Mesenchymal stem cell (in vitro differentiated cells and primary cell): ENCODE results near the gene PITPNM3.

Source experiments
- DNase-seq: peaks from one replicate; pipeline ENCODE4 v3.0.0-alpha.2; 2013
- H2AFZ ChIP-seq: one replicate; pipeline ENCODE4 v1.6.1; 2013; ENCODE audit warnings: low read depth, mild to moderate bottlenecking, control low read depth, inconsistent platforms, low read length, moderate library complexity
- H2AK5ac ChIP-seq: 2 replicates; pipeline ENCODE4 v1.6.1; 2013; ENCODE audit warnings: low read length, moderate library complexity, mild to moderate bottlenecking, inconsistent platforms; ENCODE audit not compliant: severe bottlenecking
- H2BK120ac ChIP-seq: one replicate; pipeline ENCODE4 v1.6.1; 2013; ENCODE audit warnings: low read depth, mild to moderate bottlenecking, inconsistent platforms, low read length, moderate library complexity
- H2BK12ac ChIP-seq, 2 experiments: one replicate each; pipeline ENCODE4 v1.6.1; 2013; ENCODE audit warnings: inconsistent platforms in 2 of 2, low read length in 2 of 2, mild to moderate bottlenecking in 2 of 2, moderate library complexity in 2 of 2, control low read depth in 1 of 2
- H2BK15ac ChIP-seq: one replicate; pipeline ENCODE4 v1.6.1; 2013; ENCODE audit warnings: mild to moderate bottlenecking, low read depth, inconsistent platforms; ENCODE audit not compliant: poor library complexity, severe bottlenecking
- H2BK5ac ChIP-seq: 2 replicates; pipeline ENCODE4 v1.6.1; 2013; ENCODE audit warnings: low read depth, mild to moderate bottlenecking, low read length, control low read depth, inconsistent platforms; ENCODE audit not compliant: poor library complexity, severe bottlenecking
- H3K14ac ChIP-seq, 2 experiments: one replicate each; pipeline ENCODE4 v1.6.1; 2013; ENCODE audit warnings: inconsistent platforms in 2 of 2, low read length in 2 of 2, control low read depth in 1 of 2, mild to moderate bottlenecking in 1 of 2, moderate library complexity in 1 of 2
- H3K18ac ChIP-seq, 2 experiments: one replicate each; pipeline ENCODE4 v1.6.1; 2013; ENCODE audit warnings: inconsistent platforms in 2 of 2, low read length in 2 of 2, control low read depth in 1 of 2, low read depth in 1 of 2, mild to moderate bottlenecking in 1 of 2
- H3K23ac ChIP-seq, 2 experiments: one replicate each; pipeline ENCODE4 v1.6.1; 2013; ENCODE audit warnings: inconsistent platforms in 2 of 2, low read length in 2 of 2, mild to moderate bottlenecking in 2 of 2, moderate library complexity in 2 of 2, control low read depth in 1 of 2
- H3K27ac ChIP-seq: 2 replicates; pipeline ENCODE4 v1.5.1; 2013; ENCODE audit warnings: mild to moderate bottlenecking, moderate library complexity, low read length, control low read depth, inconsistent platforms; ENCODE audit not compliant: poor library complexity, severe bottlenecking
- H3K27me3 ChIP-seq, 2 experiments: 2 replicates each; pipeline versions ENCODE4 v1.6.1 to v1.7.0; 2013; ENCODE audit warnings: low read length in 2 of 2, mild to moderate bottlenecking in 2 of 2, moderate library complexity in 2 of 2, control low read depth in 1 of 2, inconsistent platforms in 1 of 2; ENCODE audit not compliant: control insufficient read depth in 1 of 2, insufficient read depth in 1 of 2
- H3K36me3 ChIP-seq, 2 experiments: 2 replicates each; pipeline versions ENCODE4 v1.6.1 to v1.7.0; 2013; ENCODE audit warnings: low read length in 2 of 2, control low read depth in 1 of 2, inconsistent platforms in 1 of 2, low read depth in 1 of 2, mild to moderate bottlenecking in 1 of 2; ENCODE audit not compliant: insufficient read depth in 2 of 2, control insufficient read depth in 1 of 2
- H3K4ac ChIP-seq, 2 experiments: one replicate each; pipeline ENCODE4 v1.6.1; 2013; ENCODE audit warnings: inconsistent platforms in 2 of 2, low read length in 2 of 2, mild to moderate bottlenecking in 2 of 2, moderate library complexity in 2 of 2, control low read depth in 1 of 2, low read depth in 1 of 2
- H3K4me1 ChIP-seq: 2 replicates; pipeline ENCODE4 v1.6.1; 2013; ENCODE audit warnings: low read depth, low read length, control low read depth; ENCODE audit not compliant: control insufficient read depth, insufficient read depth
- H3K4me2 ChIP-seq: 2 replicates; pipeline ENCODE4 v1.6.1; 2013; ENCODE audit warnings: low read length, mild to moderate bottlenecking, inconsistent platforms; ENCODE audit not compliant: poor library complexity, severe bottlenecking
- H3K4me3 ChIP-seq, 2 experiments: 2 replicates each; pipeline versions ENCODE4 v1.5.1 to v1.7.0; 2013; ENCODE audit warnings: low read length in 2 of 2, mild to moderate bottlenecking in 2 of 2, control low read depth in 1 of 2, low read depth in 1 of 2; ENCODE audit not compliant: insufficient read depth in 1 of 2
- H3K79me1 ChIP-seq: replicated peaks from 2 replicates; pipeline ENCODE4 v1.6.1; 2013; ENCODE audit warnings: mild to moderate bottlenecking, control low read depth, low read length, inconsistent platforms; ENCODE audit not compliant: poor library complexity, severe bottlenecking
- H3K9ac ChIP-seq: 2 replicates; pipeline ENCODE4 v1.7.0; 2013; ENCODE audit warnings: mild to moderate bottlenecking, low read length, moderate library complexity
- H3K9me3 ChIP-seq: 2 replicates; pipeline ENCODE4 v1.7.0; 2013; ENCODE audit warnings: mild to moderate bottlenecking, low read length; ENCODE audit not compliant: control insufficient read depth
- H4K8ac ChIP-seq: one replicate; pipeline ENCODE4 v1.6.1; 2013; ENCODE audit warnings: inconsistent platforms, mild to moderate bottlenecking, low read length, moderate library complexity
- H4K91ac ChIP-seq: one replicate; pipeline ENCODE4 v1.6.1; 2013; ENCODE audit warnings: mild to moderate bottlenecking, low read length, inconsistent platforms
- WGBS: methylation state at CpG from one replicate; pipeline ENCODE4 v1.1.7; 2013; ENCODE audit warnings: mixed read lengths; 5-methylcytosine and 5-hydroxymethylcytosine counted together

The PITPNM3 gene

GRCh38 chr17:6474906-6475305 is 81.4 kb downstream of the PITPNM3 start:
- Histone ChIP-seq H3K79me1 (no peaks in the 10 kb centered on the region), H3K9ac (no peak overlapping the region), H2BK120ac (no peak overlapping the region), H2AK5ac (no peak overlapping the region), H3K4ac (no peak overlapping the region), H3K4me3 (no peak overlapping the region), H3K23ac (no peak overlapping the region), H3K4me1 (peaks cover 24% of the 10 kb centered on the region), H3K36me3 (peaks cover 0 to 4% of the 10 kb centered on the region in 2 experiments), H2BK12ac (no peak overlapping the region), H2BK5ac (no peak overlapping the region), H2AFZ (no peak overlapping the region), H3K27ac (no peak overlapping the region), H4K91ac (no peak overlapping the region), H3K18ac (no peak overlapping the region), H3K9me3 (no peaks in the 10 kb centered on the region), H3K14ac (no peak overlapping the region), H3K27me3 (peaks cover 14 to 18% of the 10 kb centered on the region in 2 experiments), H2BK15ac (no peak overlapping the region), H3K4me2 (no peak overlapping the region), H4K8ac (no peak overlapping the region)
- DNase-seq, result no peak
- WGBS, result 54% methylated on average over 7 of the region's 7 CpGs

- no peak overlapping the region for H2BK12ac ChIP-seq
- no peak overlapping the region for H3K9ac ChIP-seq
- H3K9me3 ChIP-seq, result no peaks in the 10 kb centered on the region
- H2AK5ac ChIP-seq, result no peak overlapping the region
- peaks cover 24% of the 10 kb centered on the region for H3K4me1 ChIP-seq
- no peak overlapping the region for H3K23ac ChIP-seq
- H2BK15ac ChIP-seq, result no peak overlapping the region
- no peaks in the 10 kb centered on the region for H3K79me1 ChIP-seq
- no peak overlapping the region for H3K18ac ChIP-seq
- no peak for DNase-seq
- no peak overlapping the region for H2BK120ac ChIP-seq
- no peak overlapping the region for H3K4me3 ChIP-seq
- no peak overlapping the region for H4K91ac ChIP-seq
- WGBS, result 89% methylated on average over 22 of the region's 22 CpGs
- H2AFZ ChIP-seq, result no peak overlapping the region
- H2BK5ac ChIP-seq, result no peak overlapping the region
- peaks cover 0 to 4% of the 10 kb centered on the region in 2 experiments for H3K36me3 ChIP-seq
- H4K8ac ChIP-seq, result no peak overlapping the region
- H3K14ac ChIP-seq, result peak overlapping the region in 1 of 2 experiments; percentile 62
- no peak overlapping the region for H3K27ac ChIP-seq
- no peak overlapping the region for H3K4ac ChIP-seq
- peaks cover 9 to 13% of the 10 kb centered on the region in 2 experiments for H3K27me3 ChIP-seq
- H3K4me2 ChIP-seq, result no peak overlapping the region
Observed at GRCh38 chr17:6474376-6474775, 82.0 kb downstream of the PITPNM3 start.

- H4K91ac ChIP-seq, result no peak overlapping the region
- peaks cover 24% of the 10 kb centered on the region for H3K4me1 ChIP-seq
- H2AFZ ChIP-seq, result no peak overlapping the region
- H3K9me3 ChIP-seq, result no peaks in the 10 kb centered on the region
- no peak overlapping the region for H3K23ac ChIP-seq
- 44% methylated on average over 14 of the region's 14 CpGs for WGBS
- peak overlapping the region in 1 of 2 experiments; percentile 15 for H2BK12ac ChIP-seq
- H3K9ac ChIP-seq, result no peak overlapping the region
- no peak overlapping the region for H2BK120ac ChIP-seq
- peak; percentile 76 for DNase-seq
- no peaks in the 10 kb centered on the region for H3K79me1 ChIP-seq
- H3K36me3 ChIP-seq, result peaks cover 0 to 4% of the 10 kb centered on the region in 2 experiments
- no peak overlapping the region for H3K27ac ChIP-seq
- H3K18ac ChIP-seq, result no peak overlapping the region
- no peak overlapping the region for H3K14ac ChIP-seq
- H3K27me3 ChIP-seq, result peaks cover 0 to 6% of the 10 kb centered on the region in 2 experiments
- no peak overlapping the region for H3K4me3 ChIP-seq
- H2AK5ac ChIP-seq, result no peak overlapping the region
- H3K4me2 ChIP-seq, result no peak overlapping the region
- H4K8ac ChIP-seq, result peak overlapping the region; percentile 14
- H2BK15ac ChIP-seq, result no peak overlapping the region
- H3K4ac ChIP-seq, result no peak overlapping the region
- no peak overlapping the region for H2BK5ac ChIP-seq
Observed at GRCh38 chr17:6473128-6473767, 83.1 kb downstream of the PITPNM3 start.

- Histone ChIP-seq H3K23ac (no peak overlapping the region), H3K9me3 (no peaks in the 10 kb centered on the region), H3K4ac (no peak overlapping the region), H4K8ac (no peak overlapping the region), H3K9ac (no peak overlapping the region), H2BK5ac (no peak overlapping the region), H3K14ac (no peak overlapping the region), H2BK120ac (no peak overlapping the region), H2AK5ac (peak overlapping the region; percentile 21), H2BK12ac (no peak overlapping the region), H2AFZ (no peak overlapping the region), H4K91ac (no peak overlapping the region), H3K79me1 (no peaks in the 10 kb centered on the region), H2BK15ac (no peak overlapping the region), H3K36me3 (peaks cover 0 to 4% of the 10 kb centered on the region in 2 experiments), H3K4me1 (peaks cover 24% of the 10 kb centered on the region), H3K18ac (no peak overlapping the region), H3K4me3 (no peak overlapping the region), H3K27ac (no peak overlapping the region), H3K4me2 (no peak overlapping the region), H3K27me3 (peaks cover 0 to 6% of the 10 kb centered on the region in 2 experiments)
- DNase-seq, result no peak
- 82% methylated on average over 8 of the region's 10 CpGs for WGBS
Observed at GRCh38 chr17:6472517-6472916, 83.8 kb downstream of the PITPNM3 start.
